A673 (cell line): ENCODE results near the gene CENPT. TPM values are rescaled to one million over a fixed set of nuclear protein-coding genes. Genes with fewer than 3 reads are reported as not detected.

Source experiments
- BruUV-seq: library from RNA; stranded (reverse); fragments of 400-500 nt; replicated peaks from 2 replicates; lab custom pipeline; 2021; lab: Mats Ljungman, UMichigan
- CTCF ChIA-PET: fragments of 300-600 bp; sonication (Branson Sonifier 250); formaldehyde crosslinking; loops from one replicate; lab custom pipeline; 2022; ENCODE audit warnings: antibody characterized with exemption; lab: Charles Lee
- POLR2A ChIA-PET: fragments of 300-600 bp; sonication (Branson Sonifier 250); formaldehyde crosslinking; loops from one replicate; lab custom pipeline; 2022; ENCODE audit warnings: antibody characterized with exemption; ENCODE audit not compliant: low non-redundant PET; lab: Charles Lee
- DNase-seq: peaks from one replicate; pipeline ENCODE4 v3.0.0-alpha.2; 2015; ENCODE audit warnings: low spot score
- H3K27ac ChIP-seq: fragments of 200-600 bp; sonication (generic); 2 replicates; pipeline ENCODE4 v1.5.1; 2016; ENCODE audit warnings: mixed run types, low read depth, mild to moderate bottlenecking, mixed read lengths, antibody characterized with exemption, low read length; ENCODE audit not compliant: poor library complexity, severe bottlenecking
- H3K27me3 ChIP-seq: fragments of 200-600 bp; sonication (generic); replicated peaks from 2 replicates; pipeline ENCODE4 v1.6.1; 2017; ENCODE audit warnings: mixed run types, low read depth, mild to moderate bottlenecking, mixed read lengths, antibody characterized with exemption, low read length; ENCODE audit not compliant: insufficient read depth, poor library complexity
- H3K36me3 ChIP-seq: fragments of 200-600 bp; sonication (generic); 2 replicates; pipeline ENCODE4 v1.6.1; 2016; ENCODE audit warnings: mixed run types, mild to moderate bottlenecking, mixed read lengths, antibody characterized with exemption, low read length; ENCODE audit not compliant: insufficient read depth, poor library complexity, severe bottlenecking
- H3K4me1 ChIP-seq: fragments of 200-600 bp; sonication (generic); 2 replicates; pipeline ENCODE4 v1.6.1; 2017; ENCODE audit warnings: mixed run types, mild to moderate bottlenecking, mixed read lengths, antibody characterized with exemption, low read length; ENCODE audit not compliant: insufficient read depth, poor library complexity, severe bottlenecking
- H3K4me3 ChIP-seq: fragments of 200-600 bp; sonication (generic); 2 replicates; pipeline ENCODE4 v1.5.1; 2016; ENCODE audit warnings: low read depth, mixed run types, mild to moderate bottlenecking, mixed read lengths, low read length; ENCODE audit not compliant: poor library complexity, severe bottlenecking
- H3K9me3 ChIP-seq: fragments of 200-600 bp; sonication (generic); 2 replicates; pipeline ENCODE4 v1.6.1; 2016; ENCODE audit warnings: mixed run types, low read depth, mild to moderate bottlenecking, mixed read lengths, antibody characterized with exemption, low read length; ENCODE audit not compliant: poor library complexity, severe bottlenecking
- CTCF ChIP-seq: fragments of 300-800, 200-600 bp; sonication (generic); conservative IDR thresholded peaks from 2 replicates; pipeline ENCODE4 v1.5.1; 2017; ENCODE audit warnings: low read depth, mild to moderate bottlenecking, antibody characterized with exemption, low read length, moderate library complexity, mixed read lengths
- EZH2 ChIP-seq: fragments of 200-600 bp; sonication (generic); IDR thresholded peaks from 2 replicates; pipeline ENCODE4 v1.6.1; 2017; ENCODE audit warnings: borderline replicate concordance, low read depth, mild to moderate bottlenecking, mixed read lengths, antibody characterized with exemption, low read length; ENCODE audit not compliant: poor library complexity, severe bottlenecking
- intact Hi-C: fragments of 100-400 bp; cut with micrococcal nuclease; formaldehyde crosslinking; loops from one replicate; pipeline ENCODE4 v1.10.0; 2022; ENCODE audit not compliant: unreplicated experiment
- total RNA-seq: library from RNA; stranded (reverse); gene quantifications from 2 replicates; pipeline ENCODE4 v1.2.3, GENCODE V29; 2021

CENPT gene
- total RNA-seq, 1 experiment from 2014 or later = 52.9 TPM

- no peak for DNase-seq
- CTCF ChIA-PET = no interaction called here
- no TSS peak for BruUV-seq
- TF ChIP-seq EZH2 = no peak
- no peak for TF ChIP-seq CTCF
- H3K4me3 ChIP-seq = no peak overlapping the region
- no peaks in the 10 kb centered on the region for H3K27me3 ChIP-seq
- POLR2A ChIA-PET = no interaction called here
- peaks cover 8% of the 10 kb centered on the region for H3K4me1 ChIP-seq
- H3K27ac ChIP-seq = no peak overlapping the region
- no peaks in the 10 kb centered on the region for H3K9me3 ChIP-seq
- intact Hi-C loops = no loop called here
- H3K36me3 ChIP-seq = peaks cover 62% of the 10 kb centered on the region
Observed at GRCh38 chr16:67878232-67878631, 30.7 kb upstream of the CENPT start.

GRCh38 chr16:67877064-67877463 lies 29.6 kb upstream of the CENPT start:
- BruUV-seq = no TSS peak

GRCh38 chr16:67874372-67874771 lies 26.9 kb upstream of the CENPT start:
- no peak for DNase-seq
- H3K9me3 ChIP-seq = no peaks in the 10 kb centered on the region
- peak overlapping the region; percentile 81 for H3K27ac ChIP-seq
- peaks cover 13% of the 10 kb centered on the region for H3K4me1 ChIP-seq
- ChIA-PET CTCF (interaction anchor here (1.0 to 2.1 kb wide), 2 partner anchors 10 to 58 kb away, joined by 3 to 7 read pairs; partner anchors contain the start of gene NRN1L), POLR2A (no interaction called here)
- H3K4me3 ChIP-seq = peak overlapping the region; percentile 83
- H3K27me3 ChIP-seq = no peaks in the 10 kb centered on the region
- no peak for TF ChIP-seq EZH2
- H3K36me3 ChIP-seq = peaks cover 39% of the 10 kb centered on the region
- BruUV-seq = no TSS peak
- intact Hi-C loops = no loop called here

More at GRCh38 chr16:67877064-67877463, 29.6 kb upstream of the CENPT start:
- Histone ChIP-seq H3K9me3 (no peaks in the 10 kb centered on the region), H3K4me1 (peaks cover 13% of the 10 kb centered on the region), H3K36me3 (peaks cover 57% of the 10 kb centered on the region), H3K27ac (no peak overlapping the region), H3K4me3 (no peak overlapping the region), H3K27me3 (no peaks in the 10 kb centered on the region)
- ChIA-PET CTCF (no interaction called here), POLR2A (no interaction called here)
- TF ChIP-seq EZH2 = no peak
- no peak for TF ChIP-seq CTCF
- no peak for DNase-seq
- intact Hi-C loops = no loop called here
